Measurements from ENCODE around the gene CST9.

- TF ChIP-seq, protein P1, sequence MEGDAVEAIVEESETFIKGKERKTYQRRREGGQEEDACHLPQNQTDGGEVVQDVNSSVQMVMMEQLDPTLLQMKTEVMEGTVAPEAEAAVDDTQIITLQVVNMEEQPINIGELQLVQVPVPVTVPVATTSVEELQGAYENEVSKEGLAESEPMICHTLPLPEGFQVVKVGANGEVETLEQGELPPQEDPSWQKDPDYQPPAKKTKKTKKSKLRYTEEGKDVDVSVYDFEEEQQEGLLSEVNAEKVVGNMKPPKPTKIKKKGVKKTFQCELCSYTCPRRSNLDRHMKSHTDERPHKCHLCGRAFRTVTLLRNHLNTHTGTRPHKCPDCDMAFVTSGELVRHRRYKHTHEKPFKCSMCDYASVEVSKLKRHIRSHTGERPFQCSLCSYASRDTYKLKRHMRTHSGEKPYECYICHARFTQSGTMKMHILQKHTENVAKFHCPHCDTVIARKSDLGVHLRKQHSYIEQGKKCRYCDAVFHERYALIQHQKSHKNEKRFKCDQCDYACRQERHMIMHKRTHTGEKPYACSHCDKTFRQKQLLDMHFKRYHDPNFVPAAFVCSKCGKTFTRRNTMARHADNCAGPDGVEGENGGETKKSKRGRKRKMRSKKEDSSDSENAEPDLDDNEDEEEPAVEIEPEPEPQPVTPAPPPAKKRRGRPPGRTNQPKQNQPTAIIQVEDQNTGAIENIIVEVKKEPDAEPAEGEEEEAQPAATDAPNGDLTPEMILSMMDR (conservative IDR thresholded peaks at IDR 0.05; ENCODE audit: low read depth, low read length), result no peak
- no peak for TF ChIP-seq EZH2phosphoT487 (IDR thresholded peaks at IDR 0.05; ENCODE audit: borderline replicate concordance, low read length)
Observed at GRCh38 chr20:23636908-23637281, 31.2 kb upstream of the CST9 start.

All from PC-3 (cell line).